Lower leg skin (tissue), 4 donors: ENCODE measurements around the gene MYO1C. TPM values are rescaled to one million over a fixed set of nuclear protein-coding genes. Genes with fewer than 3 reads are reported as not detected.

ENCODE experiments used
- DNase-seq, 2 donors: peaks; one replicate each; pipeline ENCODE4 v3.0.0-alpha.2; 2019; ENCODE audit warnings: low spot score in 2 of 2
- H3K4me3 ChIP-seq: fragments of 200-600 bp; sonication (generic); 2 replicates; pipeline ENCODE4 v1.5.1; 2017; ENCODE audit warnings: mild to moderate bottlenecking, low read depth; ENCODE audit not compliant: poor library complexity, severe bottlenecking
- CTCF ChIP-seq, 3 donors: fragments of 450-650 bp; IDR thresholded peaks; one replicate each; pipeline ENCODE4 v1.5.1; 2016; ENCODE audit warnings: antibody characterized with exemption in 3 of 3, mild to moderate bottlenecking in 3 of 3, moderate library complexity in 2 of 3
- POLR2A ChIP-seq, 2 donors: fragments of 450-650 bp; IDR thresholded peaks; one replicate each; pipeline ENCODE4 v1.6.1; 2016 to 2017; ENCODE audit warnings: antibody characterized with exemption in 2 of 2, mild to moderate bottlenecking in 1 of 2, moderate library complexity in 1 of 2
- WGBS, 2 donors: methylation state at CpG; one replicate each; pipeline ENCODE4 v1.1.5; 2018; 5-methylcytosine and 5-hydroxymethylcytosine counted together
- intact Hi-C: fragments of 100-400 bp; cut with DNase I; formaldehyde crosslinking; loops from one replicate; pipeline ENCODE4 v1.15.0; 2023; ENCODE audit warnings: low total_unique reads
- total RNA-seq, 4 donors: library from RNA; depleted of rRNA; stranded (reverse); fragments of >200 nt; gene quantifications; one replicate each; pipeline ENCODE4 v1.1.0, GENCODE V29; 2016

The MYO1C gene
- total RNA-seq, 4 donors from 2014 or later = 71.3 to 101 (median 84.8) TPM

GRCh38 chr17:1504866-1505265 is 12.4 kb upstream of the MYO1C start:
- no peak overlapping the region for H3K4me3 ChIP-seq
- no peak for DNase-seq
- intact Hi-C loops = no loop called here
- TF ChIP-seq CTCF (IDR thresholded peaks at IDR 0.05) (no peak), POLR2A (IDR thresholded peaks at IDR 0.05) (no peak)
- 89 to 98% methylated on average over 3 of the region's 3 CpGs for WGBS, 2 donors

GRCh38 chr17:1503699-1504098 is 11.2 kb upstream of the MYO1C start:
- intact Hi-C loops = no loop called here
- no peak overlapping the region for H3K4me3 ChIP-seq
- WGBS, 2 donors = 85 to 87% methylated on average over 10 of the region's 10 CpGs
- TF ChIP-seq CTCF (IDR thresholded peaks at IDR 0.05) = no peak
- TF ChIP-seq POLR2A (IDR thresholded peaks at IDR 0.05) = no peak
- no peak for DNase-seq

- 74 to 79% methylated on average over 9 of the region's 9 CpGs for whole genome bisulfite sequencing, 2 donors
- no peak for DNase-seq
- intact Hi-C loops = no loop called here
- H3K4me3 ChIP-seq = no peak overlapping the region
- TF ChIP-seq POLR2A (IDR thresholded peaks at IDR 0.05) (no peak), CTCF (IDR thresholded peaks at IDR 0.05) (no peak)
These were observed 6.4 kb upstream of the MYO1C start for GRCh38 chr17:1498869-1499268.

GRCh38 chr17:1498233-1498632 is 5.7 kb upstream of the MYO1C start:
- DNase-seq = no peak
- 59 to 69% methylated on average over 2 of the region's 2 CpGs for WGBS, 2 donors
- no peak overlapping the region for H3K4me3 ChIP-seq
- intact Hi-C loops = no loop called here
- TF ChIP-seq POLR2A (IDR thresholded peaks at IDR 0.05) (no peak), CTCF (IDR thresholded peaks at IDR 0.05) (no peak)

GRCh38 chr17:1497831-1498230 is 5.3 kb upstream of the MYO1C start:
- WGBS, 2 donors = 68 to 73% methylated on average over 15 of the region's 15 CpGs
- intact Hi-C loops = no loop called here
- TF ChIP-seq POLR2A (IDR thresholded peaks at IDR 0.05) (no peak), CTCF (IDR thresholded peaks at IDR 0.05) (no peak)

GRCh38 chr17:1496869-1497268 is 4.4 kb upstream of the MYO1C start:
- 86 to 98% methylated on average over 8 to 14 of the region's 14 CpGs for WGBS, 2 donors
- no peak for DNase-seq
- TF ChIP-seq CTCF (IDR thresholded peaks at IDR 0.05) (no peak), POLR2A (IDR thresholded peaks at IDR 0.05) (no peak)
- intact Hi-C loops = no loop called here
- no peak overlapping the region for H3K4me3 ChIP-seq

More at GRCh38 chr17:1497831-1498230, 5.3 kb upstream of the MYO1C start:
- no peak overlapping the region for H3K4me3 ChIP-seq
- DNase-seq = no peak
